ENCODE measurements around the gene FBXL13.

The FBXL13 gene

DNA sequence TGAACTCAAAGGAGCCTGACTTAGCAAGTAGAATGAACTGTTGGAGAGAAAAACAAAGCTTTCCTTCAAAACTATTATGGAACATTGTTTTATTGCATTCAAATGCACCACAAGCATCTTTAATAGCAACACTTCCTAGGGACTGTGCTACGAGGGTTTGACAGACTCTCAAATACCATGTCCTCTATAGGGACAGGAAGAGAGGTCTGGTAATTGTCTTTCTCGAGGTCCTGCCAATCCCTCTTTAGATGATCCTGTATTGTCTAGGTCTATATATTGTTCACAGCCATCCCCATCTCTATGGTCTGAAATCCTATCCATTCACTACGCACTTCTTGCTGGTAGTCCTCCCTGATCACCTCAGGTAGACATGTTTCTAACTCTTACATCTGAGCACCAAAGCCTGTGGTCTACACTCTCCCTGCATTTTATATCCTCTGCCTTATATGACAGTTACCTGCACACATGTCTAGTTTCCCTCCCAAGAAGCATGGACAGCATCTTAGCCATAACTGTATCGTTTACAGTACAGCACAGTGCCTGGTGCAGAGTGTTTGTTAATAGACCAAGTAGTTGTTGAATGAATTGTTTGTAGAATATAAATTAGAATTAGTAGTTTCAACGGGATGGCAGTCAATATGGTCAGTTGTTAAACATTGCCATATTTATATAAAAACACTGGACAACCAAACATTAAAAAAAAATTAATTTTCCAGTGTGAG is 183.5 kb downstream of the FBXL13 start:
- DNase-seq, result no peak

GRCh38 chr7:102890292-102890970 is 184.2 kb downstream of the FBXL13 start:
- no peak for DNase-seq

DNA sequence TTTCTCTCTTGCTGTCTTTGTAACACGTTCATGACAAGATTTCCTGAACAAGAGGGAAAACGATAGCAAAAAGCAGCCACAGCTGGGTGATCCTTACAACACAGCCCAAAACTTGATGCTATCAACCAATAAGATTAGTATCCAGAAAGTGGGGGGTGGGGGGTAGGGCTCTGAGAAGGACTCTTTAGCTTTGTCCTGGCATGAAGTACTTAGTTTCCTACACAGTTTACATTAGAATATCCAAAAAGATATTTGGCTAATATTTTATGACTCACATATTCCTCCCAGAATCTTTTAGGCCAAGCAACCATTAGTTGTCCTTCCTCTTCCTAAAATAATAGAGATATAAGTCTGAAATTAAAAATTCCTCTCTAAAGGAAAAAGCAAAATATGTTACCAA is 184.7 kb downstream of the FBXL13 start:
- no peak for DNase-seq

GRCh38 chr7:102888561-102889233 is 185.9 kb downstream of the FBXL13 start:
- no peak for DNase-seq

DNA sequence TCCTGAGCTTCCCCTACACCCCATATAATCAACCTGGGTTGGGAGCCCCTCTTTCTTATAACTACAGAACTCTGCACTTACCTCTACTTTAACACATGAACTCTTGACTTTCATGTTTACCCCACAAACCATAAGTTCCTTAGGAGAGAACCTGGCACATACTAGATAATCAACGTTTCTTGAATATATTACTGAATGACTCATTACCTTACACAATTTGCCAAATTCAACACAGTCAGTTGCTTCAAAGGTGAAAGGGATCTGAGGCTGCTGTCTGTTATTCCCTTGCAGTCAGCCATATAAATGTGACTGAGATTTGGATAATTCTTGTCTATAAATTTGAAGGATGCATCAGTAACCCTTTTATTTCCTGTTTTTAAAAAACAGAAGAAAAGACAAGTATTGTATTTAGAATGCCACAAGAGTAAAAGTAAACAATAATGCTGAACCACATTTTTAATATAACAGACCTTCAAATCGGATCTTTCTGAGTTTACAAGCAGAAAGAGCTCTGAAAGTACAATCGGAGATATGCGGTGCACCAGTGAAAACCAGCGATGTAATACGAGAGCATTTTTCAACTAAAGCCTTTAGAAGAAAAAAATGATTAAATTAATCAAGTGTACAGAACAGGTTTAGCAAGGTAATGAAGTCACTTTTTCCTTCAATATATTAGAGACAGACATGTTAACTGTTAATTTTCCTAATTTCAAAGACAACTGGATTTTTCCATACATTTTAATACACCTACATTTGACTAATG is 191.3 kb downstream of the FBXL13 start:
- no peak for DNase-seq

DNA sequence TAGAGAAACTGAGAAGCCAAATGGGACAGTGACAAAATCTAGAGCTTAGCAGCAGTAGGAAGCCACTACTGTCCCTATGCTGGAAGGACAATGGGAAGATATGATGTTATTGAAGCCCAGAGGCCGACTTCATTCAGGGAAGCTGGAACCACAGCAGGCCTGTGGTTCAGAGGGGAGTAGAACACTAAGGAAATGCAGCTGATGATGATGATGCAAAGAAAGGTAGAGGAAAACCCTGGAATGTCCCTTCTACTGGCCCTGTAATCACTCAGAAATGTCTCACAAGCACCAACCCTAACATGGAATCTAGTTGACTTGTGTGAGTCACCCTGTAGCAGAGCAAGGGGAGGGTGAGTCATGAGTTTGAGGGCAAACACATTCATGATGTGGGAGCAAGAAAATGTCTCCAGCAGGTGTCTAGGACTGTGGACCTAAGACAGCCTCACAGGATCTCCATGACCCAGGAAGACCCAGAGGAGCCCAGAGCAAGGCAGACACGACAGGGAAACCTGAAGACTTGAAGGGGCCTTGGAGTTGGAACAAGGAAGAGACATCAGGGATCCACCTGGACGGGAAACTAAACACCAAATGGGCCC is 198.8 kb downstream of the FBXL13 start:
- DNase-seq, result no peak

DNA sequence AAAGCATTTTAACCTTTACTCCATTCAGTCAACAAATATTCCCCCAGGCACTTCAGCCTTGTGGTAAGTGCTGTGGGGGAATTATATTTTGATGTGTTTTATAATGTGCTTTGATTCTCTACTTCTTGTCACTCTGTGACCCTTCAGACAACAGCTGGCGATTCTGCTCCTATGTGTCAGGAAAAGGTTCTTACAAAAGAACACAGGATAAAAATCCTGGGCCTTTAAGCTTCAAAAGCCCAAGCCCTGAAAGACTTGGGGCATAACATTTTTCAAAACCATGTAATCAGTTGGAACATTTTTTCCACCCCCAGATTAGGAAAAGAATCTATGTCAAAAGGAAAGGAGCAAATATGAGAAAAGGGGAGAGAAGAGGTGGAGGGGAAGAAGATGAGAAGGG is 199.6 kb downstream of the FBXL13 start:
- no peak for DNase-seq

DNA sequence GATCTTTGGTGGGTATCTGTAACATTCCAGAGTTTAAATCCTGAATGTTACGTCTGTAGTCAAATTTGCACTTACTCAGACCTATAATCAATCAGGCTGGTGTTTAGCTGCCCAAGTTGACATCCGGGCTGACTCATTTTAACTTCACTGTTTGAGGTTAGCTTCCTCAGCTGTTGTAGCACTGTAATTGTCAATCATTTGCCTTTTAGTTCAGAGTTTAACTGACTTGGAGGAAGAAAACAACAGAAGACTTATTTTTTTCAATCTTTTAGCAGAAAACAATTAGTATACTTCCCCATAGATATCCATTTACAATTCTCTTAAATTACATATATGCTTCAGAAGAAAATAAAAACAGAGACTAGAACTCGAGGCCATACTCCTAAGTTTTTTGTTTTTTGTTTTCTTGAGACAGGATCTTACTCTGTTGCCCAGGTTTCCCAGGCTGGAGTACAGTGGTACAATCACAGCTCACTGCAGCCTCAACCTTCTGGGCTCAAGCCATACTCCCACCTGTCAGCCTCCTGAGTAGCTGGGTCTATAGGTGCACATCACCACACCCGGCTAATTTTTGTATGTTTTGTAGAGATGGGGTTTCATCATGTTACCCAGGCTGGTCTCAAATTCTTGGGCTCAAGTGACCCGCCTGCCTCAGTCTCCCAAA is 200.3 kb downstream of the FBXL13 start:
- DNase-seq, result no peak

GRCh38 chr7:102873470-102874165 is 201.0 kb downstream of the FBXL13 start:
- DNase-seq, result no peak

- DNase-seq, result no peak
Observed at GRCh38 chr7:102872460-102872859, 202.1 kb downstream of the FBXL13 start.

DNA sequence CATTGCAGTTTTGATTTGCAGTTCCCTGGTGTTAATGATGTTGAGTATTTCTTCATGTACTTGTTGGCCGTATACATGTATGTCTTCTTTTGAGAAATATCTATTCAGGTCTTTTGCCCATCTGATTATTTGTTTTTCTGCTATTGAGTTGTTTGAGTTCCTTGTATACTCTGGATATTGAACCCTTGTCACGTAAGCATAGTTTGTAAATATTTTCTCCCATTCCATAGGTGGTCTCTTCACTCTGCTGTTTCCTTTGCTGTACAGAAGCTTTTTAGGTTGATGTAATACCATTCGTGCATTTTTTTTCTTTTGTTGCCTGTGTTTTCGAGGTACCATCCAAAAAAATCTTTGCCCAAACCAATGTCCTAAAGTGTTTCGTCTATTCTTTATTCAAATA is 205.4 kb downstream of the FBXL13 start:
- no peak for DNase-seq

DNA sequence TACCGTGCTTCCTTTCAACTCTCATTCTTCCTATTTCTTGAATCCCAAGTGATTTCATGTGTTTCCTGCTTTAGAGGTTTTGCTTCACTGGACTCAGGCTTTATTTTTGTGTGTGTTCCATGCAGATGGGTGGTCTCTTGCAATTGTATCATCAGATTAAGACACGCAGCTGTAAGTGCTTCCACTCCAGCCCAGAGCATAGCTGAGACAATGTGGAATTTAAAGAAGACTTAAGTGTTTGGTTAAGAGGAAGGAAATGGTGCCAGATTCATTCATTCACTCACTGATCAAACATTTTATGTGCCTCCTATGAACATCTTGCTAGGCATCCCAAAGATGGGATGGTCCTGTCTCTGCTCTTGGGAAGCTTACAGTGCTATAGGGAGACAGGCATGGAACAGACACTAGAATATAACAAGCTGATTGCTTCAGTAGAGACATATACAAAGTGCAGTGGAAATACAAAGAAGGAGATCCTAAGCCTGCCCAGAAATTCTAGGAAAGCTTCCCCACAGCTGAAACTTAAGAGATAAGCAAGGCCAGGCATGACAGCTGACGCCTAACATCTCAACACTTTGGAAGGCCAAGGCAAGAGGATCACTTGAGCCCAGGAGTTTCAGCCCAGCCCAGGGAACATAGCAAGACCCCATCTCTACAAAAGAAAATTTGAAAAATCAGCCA is 207.9 kb downstream of the FBXL13 start:
- DNase-seq, result no peak

DNA sequence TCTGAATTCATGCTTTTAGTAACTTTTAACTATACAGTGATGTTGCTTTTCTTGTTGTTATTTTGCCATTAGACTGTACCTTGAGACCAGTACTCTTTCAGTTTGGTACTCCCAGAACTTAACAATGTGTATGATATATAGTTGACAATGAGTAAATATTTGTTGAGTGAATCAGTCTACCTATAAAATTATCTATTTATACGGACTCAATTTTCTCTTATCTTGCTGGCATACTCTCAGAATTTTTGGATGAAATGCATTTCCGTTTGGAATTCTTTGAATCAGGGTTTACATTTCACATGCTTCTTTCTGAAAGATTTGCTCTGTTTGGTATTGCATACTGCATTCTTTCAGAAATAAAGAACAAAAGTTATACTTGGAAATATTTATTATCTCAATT is 209.6 kb downstream of the FBXL13 start:
- no peak for DNase-seq

DNA sequence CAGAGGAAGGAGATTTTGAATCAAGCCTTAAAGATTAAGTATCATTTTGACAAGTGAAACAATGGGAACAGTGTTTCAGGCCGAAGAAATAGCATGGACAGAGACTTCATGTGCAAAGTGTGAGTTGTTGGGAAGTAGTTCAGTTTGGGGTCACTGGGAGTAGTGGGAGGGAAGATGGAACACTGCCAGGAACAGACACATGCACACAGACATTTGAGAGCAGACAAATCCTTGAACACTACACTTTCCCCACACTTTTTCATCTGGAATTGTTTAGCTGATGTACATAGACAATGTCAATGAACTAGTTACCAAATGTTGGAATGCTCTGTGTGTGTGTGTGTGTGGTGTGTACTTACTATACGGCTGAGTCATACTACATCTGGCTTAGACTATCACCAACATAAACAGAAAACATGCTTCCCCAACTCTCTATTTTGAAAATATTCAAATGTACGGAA is 214.2 kb downstream of the FBXL13 start:
- DNase-seq, result no peak

GRCh38 chr7:102859799-102860125 is 214.8 kb downstream of the FBXL13 start:
- DNase-seq, result no peak

- no peak for DNase-seq
Observed at GRCh38 chr7:102859084-102859798, 215.4 kb downstream of the FBXL13 start.

DNA sequence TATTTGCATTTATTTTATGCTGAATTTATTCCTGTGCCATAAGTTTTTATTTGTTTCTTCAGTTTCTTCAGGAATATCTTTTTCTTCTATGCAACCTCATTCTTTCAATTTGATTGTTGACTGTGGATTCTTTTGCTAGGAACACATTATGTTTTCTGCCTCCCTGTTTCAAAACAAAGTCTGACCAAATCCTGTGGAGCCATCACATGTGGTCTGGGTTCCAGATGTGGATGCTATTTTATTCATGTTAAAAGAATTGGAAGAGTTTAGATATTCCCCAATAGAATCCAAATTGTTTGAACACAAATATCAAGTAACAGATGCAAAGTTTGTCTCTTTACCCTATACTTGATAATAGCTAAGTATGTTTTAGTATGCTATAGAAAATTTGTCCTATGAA is 218.6 kb downstream of the FBXL13 start:
- DNase-seq, result no peak

DNA sequence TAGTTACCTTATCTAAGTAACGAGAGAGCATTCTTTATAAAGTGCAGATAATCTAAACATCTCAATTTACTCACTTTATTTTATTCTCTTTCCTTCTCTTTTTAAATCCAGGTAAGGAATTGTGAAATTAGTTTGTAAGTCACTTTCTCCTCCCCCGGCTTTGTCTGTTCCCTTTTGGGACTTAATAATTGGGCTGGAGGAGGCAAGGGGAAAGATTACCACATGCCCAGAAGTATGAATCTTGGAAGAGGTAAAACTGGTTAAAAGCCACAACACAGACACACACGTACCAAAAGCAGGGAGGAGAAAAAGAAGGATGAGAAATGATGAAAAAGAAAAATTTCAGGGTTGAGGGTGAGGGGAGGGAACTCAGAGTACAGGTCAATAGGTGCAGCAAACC is 225.1 kb downstream of the FBXL13 start:
- DNase-seq, result no peak

DNA sequence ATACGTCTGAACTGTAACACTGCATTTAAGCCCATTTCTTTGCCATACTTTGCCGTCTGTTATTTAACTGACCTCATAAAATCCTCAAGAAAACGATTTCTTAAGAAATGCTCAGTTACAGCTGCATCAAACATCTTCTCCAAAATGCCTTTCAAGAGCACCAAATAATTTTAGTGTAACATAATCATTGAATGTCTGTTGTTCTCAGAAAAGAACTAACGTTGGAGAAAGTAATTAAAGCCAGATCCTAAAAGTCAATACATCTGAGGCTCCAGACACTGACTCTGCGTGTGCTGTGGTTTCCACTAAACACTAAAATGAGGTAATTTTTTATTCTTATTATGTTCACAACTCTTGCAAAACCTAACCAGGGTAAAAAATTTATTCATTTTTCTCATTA is 225.5 kb downstream of the FBXL13 start:
- no peak for DNase-seq

- no peak for DNase-seq
Observed at GRCh38 chr7:102845346-102845745, 229.2 kb downstream of the FBXL13 start.

GRCh38 chr7:102843850-102844249 is 230.7 kb downstream of the FBXL13 start:
- DNase-seq, result no peak
